ENCODE results near the gene LZTS3. TPM values are rescaled to one million over a fixed set of nuclear protein-coding genes. Genes with fewer than 3 reads are reported as not detected.

The LZTS3 gene
- total and polyA plus RNA-seq, 4 donors = 8.8 to 18.6 (median 13.1) TPM

GRCh38 chr20:3193806-3194616 is 20.7 kb upstream of the LZTS3 start:
- TF ChIP-seq CTCF (IDR thresholded peaks at IDR 0.05; ENCODE audit: control extremely low read depth, extremely low read depth) = no peak
- H3K9ac ChIP-seq (ENCODE audit: insufficient read depth in 1 of 2, low read length in 2 of 2) = no peak overlapping the region
- no peak overlapping the region for H3K27ac ChIP-seq (ENCODE audit: low read depth in 1 of 2, low read length in 1 of 2)
- H3K27me3 ChIP-seq (ENCODE audit: control insufficient read depth in 3 of 3, insufficient read depth in 3 of 3, low read length in 2 of 3) = no peaks in the 10 kb centered on the region
- peaks cover 0 to 2% (median 0%) of the 10 kb centered on the region in 4 donors for H3K9me3 ChIP-seq (ENCODE audit: control insufficient read depth in 4 of 4, insufficient read depth in 3 of 4, low read length in 3 of 4)
- 82 to 90% methylated on average over 14 of the region's 14 CpGs for WGBS, 2 donors
- H3K4me1 ChIP-seq (ENCODE audit: control insufficient read depth in 5 of 5, insufficient read depth in 5 of 5, low read length in 5 of 5) = no peaks in the 10 kb centered on the region
- ATAC-seq (ENCODE audit: insufficient read depth, low FRiP score) (no peak), DNase-seq (no peak)
- H3K4me3 ChIP-seq = no peak overlapping the region
- H3K36me3 ChIP-seq (ENCODE audit: control insufficient read depth in 4 of 4, insufficient read depth in 4 of 4, low read length in 4 of 4) = peaks cover 12 to 57% (median 36%) of the 10 kb centered on the region in 4 donors

GRCh38 chr20:3192226-3193015 is 19.1 kb upstream of the LZTS3 start:
- H3K36me3 ChIP-seq (ENCODE audit: control insufficient read depth in 4 of 4, insufficient read depth in 4 of 4, low read length in 4 of 4) = peaks cover 12 to 57% (median 34%) of the 10 kb centered on the region in 4 donors
- no peak for DNase-seq

GRCh38 chr20:3190681-3191111 is 17.3 kb upstream of the LZTS3 start:
- H3K27me3 ChIP-seq (ENCODE audit: control insufficient read depth in 3 of 3, insufficient read depth in 3 of 3, low read length in 2 of 3) = no peaks in the 10 kb centered on the region
- TF ChIP-seq CTCF (IDR thresholded peaks at IDR 0.05; ENCODE audit: control extremely low read depth, extremely low read depth) = no peak
- ATAC-seq (ENCODE audit: insufficient read depth, low FRiP score) (no peak), DNase-seq (no peak)
- 94 to 95% methylated on average over 14 of the region's 14 CpGs for WGBS, 2 donors
- H3K9ac ChIP-seq (ENCODE audit: insufficient read depth in 1 of 2, low read length in 2 of 2) = no peak overlapping the region
- no peak overlapping the region for H3K4me3 ChIP-seq
- H3K36me3 ChIP-seq (ENCODE audit: control insufficient read depth in 4 of 4, insufficient read depth in 4 of 4, low read length in 4 of 4) = peaks cover 12 to 54% (median 26%) of the 10 kb centered on the region in 4 donors
- no peaks in the 10 kb centered on the region for H3K4me1 ChIP-seq (ENCODE audit: control insufficient read depth in 5 of 5, insufficient read depth in 5 of 5, low read length in 5 of 5)
- H3K9me3 ChIP-seq (ENCODE audit: control insufficient read depth in 4 of 4, insufficient read depth in 3 of 4, low read length in 3 of 4) = peaks cover 0 to 2% (median 0%) of the 10 kb centered on the region in 4 donors
- no peak overlapping the region for H3K27ac ChIP-seq (ENCODE audit: low read depth in 1 of 2, low read length in 1 of 2)

More at GRCh38 chr20:3192226-3193015, 19.1 kb upstream of the LZTS3 start:
- H3K27ac ChIP-seq (ENCODE audit: low read depth in 1 of 2, low read length in 1 of 2) = no peak overlapping the region
- no peak overlapping the region for H3K4me3 ChIP-seq
- no peak for TF ChIP-seq CTCF (IDR thresholded peaks at IDR 0.05; ENCODE audit: control extremely low read depth, extremely low read depth)
- WGBS, 2 donors = 95 to 97% methylated on average over 18 of the region's 18 CpGs
- H3K9me3 ChIP-seq (ENCODE audit: control insufficient read depth in 4 of 4, insufficient read depth in 3 of 4, low read length in 3 of 4) = peaks cover 0 to 2% (median 0%) of the 10 kb centered on the region in 4 donors
- H3K27me3 ChIP-seq (ENCODE audit: control insufficient read depth in 3 of 3, insufficient read depth in 3 of 3, low read length in 2 of 3) = no peaks in the 10 kb centered on the region
- H3K9ac ChIP-seq (ENCODE audit: insufficient read depth in 1 of 2, low read length in 2 of 2) = no peak overlapping the region
- H3K4me1 ChIP-seq (ENCODE audit: control insufficient read depth in 5 of 5, insufficient read depth in 5 of 5, low read length in 5 of 5) = no peaks in the 10 kb centered on the region
- ATAC-seq (ENCODE audit: insufficient read depth, low FRiP score) = no peak
